Measurements from ENCODE around the gene FAF1.

- no peak for TF ChIP-seq CTCF (conservative IDR thresholded peaks at IDR 0.05; ENCODE audit: low read depth, low read length)
- TF ChIP-seq EZH2 (IDR thresholded peaks at IDR 0.05; ENCODE audit: borderline replicate concordance, low read depth, low read length, poor library complexity, severe bottlenecking): no peak
Measured at GRCh38 chr1:50393522-50394120, 566.4 kb downstream of the FAF1 start.
